ENCODE data around the gene MVK. TPM values are rescaled to one million over a fixed set of nuclear protein-coding genes. Genes with fewer than 3 reads are reported as not detected.

The MVK gene
- total RNA-seq, 1 donor: 3.9 TPM

Other genes with a start within 250 kb of the MVK start
- gene MYO1H, start 225.9 kb upstream of the MVK start, total RNA-seq: under 0.01 TPM
- gene KCTD10, start 96.5 kb upstream of the MVK start, total RNA-seq: 39.3 TPM
- gene UBE3B, start 96.2 kb upstream of the MVK start, total RNA-seq: 14.8 TPM
- gene MMAB, start 290 bp upstream of the MVK start, total RNA-seq: 5.2 TPM
- gene FAM222A, start 140.0 kb downstream of the MVK start, total RNA-seq: 1.0 TPM